HL-60 (cell line): ENCODE results near the gene BMP6.

Experiments used
- DNase-seq, 2 experiments: peaks; one replicate each; pipeline ENCODE4 v3.0.0-alpha.2; 2010 to 2020; ENCODE audit warnings: low read depth in 1 of 2, low spot score in 1 of 2
- H3K27ac ChIP-seq: fragments of 250-450 bp; sonication (Bioruptor Pico); replicated peaks from 2 replicates; pipeline ENCODE4 v1.5.1; 2020; ENCODE audit warnings: mild to moderate bottlenecking, moderate library complexity
- H3K27me3 ChIP-seq: fragments of 250-450 bp; sonication (Bioruptor Pico); 2 replicates; pipeline ENCODE4 v1.5.1; 2021; ENCODE audit warnings: mild to moderate bottlenecking, moderate library complexity; ENCODE audit not compliant: insufficient read depth, poor library complexity, severe bottlenecking
- H3K4me3 ChIP-seq: replicated peaks from 2 replicates; pipeline ENCODE4 v1.5.1; 2011; ENCODE audit warnings: mild to moderate bottlenecking, control low read depth, low read length; ENCODE audit not compliant: insufficient read depth
- GABPA ChIP-seq: IDR thresholded peaks from 2 replicates; pipeline ENCODE4 v1.6.1; 2012; ENCODE audit warnings: low read depth
- POLR2AphosphoS5 ChIP-seq: IDR thresholded peaks from 2 replicates; pipeline ENCODE4 v1.6.1; 2012; ENCODE audit warnings: low read depth
- SPI1 ChIP-seq: IDR thresholded peaks from 2 replicates; pipeline ENCODE4 v1.6.1; 2012; ENCODE audit warnings: low read depth, mild to moderate bottlenecking, borderline replicate concordance
- TF ChIP-seq, protein P1 (sequence below): IDR thresholded peaks from 2 replicates; pipeline ENCODE4 v1.6.1; 2012; ENCODE audit warnings: low read depth; ENCODE audit not compliant: insufficient replicate concordance
- TF ChIP-seq, protein P2 (sequence below): IDR thresholded peaks from one replicate; pipeline ENCODE4 v1.5.1; 2011; ENCODE audit warnings: low read length, control low read depth, inconsistent platforms; ENCODE audit not compliant: insufficient read depth

The BMP6 gene

DNA sequence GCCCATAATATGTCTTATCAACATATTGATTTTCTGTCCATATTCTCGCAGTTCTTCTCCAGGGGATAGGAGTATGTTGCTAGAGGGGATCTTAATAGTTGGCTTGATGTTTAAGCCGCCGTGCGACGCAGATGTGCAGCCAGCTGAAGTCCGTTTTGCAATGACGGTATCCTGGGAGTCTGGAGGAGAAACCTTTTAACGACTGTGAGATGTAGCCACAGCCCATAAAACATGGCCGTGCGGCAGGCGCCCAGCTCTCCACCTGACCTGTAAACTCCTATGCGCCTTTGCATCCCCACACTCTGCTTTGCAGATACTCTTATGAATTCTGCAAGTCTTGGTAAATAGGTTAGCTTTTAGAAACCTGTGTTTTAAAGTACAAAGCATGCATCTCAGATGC is 36.9 kb downstream of the BMP6 start:
- TF ChIP-seq POLR2AphosphoS5 (no peak), SPI1 (no peak)
- TF ChIP-seq, protein P1, sequence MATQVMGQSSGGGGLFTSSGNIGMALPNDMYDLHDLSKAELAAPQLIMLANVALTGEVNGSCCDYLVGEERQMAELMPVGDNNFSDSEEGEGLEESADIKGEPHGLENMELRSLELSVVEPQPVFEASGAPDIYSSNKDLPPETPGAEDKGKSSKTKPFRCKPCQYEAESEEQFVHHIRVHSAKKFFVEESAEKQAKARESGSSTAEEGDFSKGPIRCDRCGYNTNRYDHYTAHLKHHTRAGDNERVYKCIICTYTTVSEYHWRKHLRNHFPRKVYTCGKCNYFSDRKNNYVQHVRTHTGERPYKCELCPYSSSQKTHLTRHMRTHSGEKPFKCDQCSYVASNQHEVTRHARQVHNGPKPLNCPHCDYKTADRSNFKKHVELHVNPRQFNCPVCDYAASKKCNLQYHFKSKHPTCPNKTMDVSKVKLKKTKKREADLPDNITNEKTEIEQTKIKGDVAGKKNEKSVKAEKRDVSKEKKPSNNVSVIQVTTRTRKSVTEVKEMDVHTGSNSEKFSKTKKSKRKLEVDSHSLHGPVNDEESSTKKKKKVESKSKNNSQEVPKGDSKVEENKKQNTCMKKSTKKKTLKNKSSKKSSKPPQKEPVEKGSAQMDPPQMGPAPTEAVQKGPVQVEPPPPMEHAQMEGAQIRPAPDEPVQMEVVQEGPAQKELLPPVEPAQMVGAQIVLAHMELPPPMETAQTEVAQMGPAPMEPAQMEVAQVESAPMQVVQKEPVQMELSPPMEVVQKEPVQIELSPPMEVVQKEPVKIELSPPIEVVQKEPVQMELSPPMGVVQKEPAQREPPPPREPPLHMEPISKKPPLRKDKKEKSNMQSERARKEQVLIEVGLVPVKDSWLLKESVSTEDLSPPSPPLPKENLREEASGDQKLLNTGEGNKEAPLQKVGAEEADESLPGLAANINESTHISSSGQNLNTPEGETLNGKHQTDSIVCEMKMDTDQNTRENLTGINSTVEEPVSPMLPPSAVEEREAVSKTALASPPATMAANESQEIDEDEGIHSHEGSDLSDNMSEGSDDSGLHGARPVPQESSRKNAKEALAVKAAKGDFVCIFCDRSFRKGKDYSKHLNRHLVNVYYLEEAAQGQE, result no peak
- TF ChIP-seq, protein P2, sequence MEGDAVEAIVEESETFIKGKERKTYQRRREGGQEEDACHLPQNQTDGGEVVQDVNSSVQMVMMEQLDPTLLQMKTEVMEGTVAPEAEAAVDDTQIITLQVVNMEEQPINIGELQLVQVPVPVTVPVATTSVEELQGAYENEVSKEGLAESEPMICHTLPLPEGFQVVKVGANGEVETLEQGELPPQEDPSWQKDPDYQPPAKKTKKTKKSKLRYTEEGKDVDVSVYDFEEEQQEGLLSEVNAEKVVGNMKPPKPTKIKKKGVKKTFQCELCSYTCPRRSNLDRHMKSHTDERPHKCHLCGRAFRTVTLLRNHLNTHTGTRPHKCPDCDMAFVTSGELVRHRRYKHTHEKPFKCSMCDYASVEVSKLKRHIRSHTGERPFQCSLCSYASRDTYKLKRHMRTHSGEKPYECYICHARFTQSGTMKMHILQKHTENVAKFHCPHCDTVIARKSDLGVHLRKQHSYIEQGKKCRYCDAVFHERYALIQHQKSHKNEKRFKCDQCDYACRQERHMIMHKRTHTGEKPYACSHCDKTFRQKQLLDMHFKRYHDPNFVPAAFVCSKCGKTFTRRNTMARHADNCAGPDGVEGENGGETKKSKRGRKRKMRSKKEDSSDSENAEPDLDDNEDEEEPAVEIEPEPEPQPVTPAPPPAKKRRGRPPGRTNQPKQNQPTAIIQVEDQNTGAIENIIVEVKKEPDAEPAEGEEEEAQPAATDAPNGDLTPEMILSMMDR, result no peak
- DNase-seq, result no peak
- Histone ChIP-seq H3K4me3 (no peak overlapping the region), H3K27me3 (no peaks in the 10 kb centered on the region), H3K27ac (no peak overlapping the region)

DNA sequence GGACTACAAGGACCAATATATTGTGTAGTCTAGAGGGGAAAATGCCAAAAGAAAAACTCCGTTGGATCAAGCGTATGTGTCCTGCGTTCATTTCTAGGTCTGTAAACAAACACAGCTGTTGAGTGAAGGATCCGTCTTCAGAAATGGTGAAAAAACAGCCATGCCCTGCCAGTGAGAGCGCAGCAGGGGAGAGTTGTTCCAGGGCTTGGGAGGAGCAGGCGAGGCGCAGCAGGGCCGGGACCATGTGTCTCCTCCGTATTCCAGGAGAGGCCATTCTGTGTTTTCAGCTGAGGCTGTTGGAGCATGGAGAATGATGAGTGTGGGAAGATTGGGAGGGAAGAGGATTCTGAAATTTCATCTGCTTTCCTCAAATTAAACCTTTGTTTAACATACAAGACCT is 38.0 kb downstream of the BMP6 start:
- H3K27me3 ChIP-seq, result no peaks in the 10 kb centered on the region
- no peak for DNase-seq
- H3K4me3 ChIP-seq, result no peak overlapping the region
- no peak for TF ChIP-seq GABPA
- TF ChIP-seq POLR2AphosphoS5, result no peak
- TF ChIP-seq, protein P1, result no peak
- TF ChIP-seq, protein P2, result no peak
- no peak overlapping the region for H3K27ac ChIP-seq

DNA sequence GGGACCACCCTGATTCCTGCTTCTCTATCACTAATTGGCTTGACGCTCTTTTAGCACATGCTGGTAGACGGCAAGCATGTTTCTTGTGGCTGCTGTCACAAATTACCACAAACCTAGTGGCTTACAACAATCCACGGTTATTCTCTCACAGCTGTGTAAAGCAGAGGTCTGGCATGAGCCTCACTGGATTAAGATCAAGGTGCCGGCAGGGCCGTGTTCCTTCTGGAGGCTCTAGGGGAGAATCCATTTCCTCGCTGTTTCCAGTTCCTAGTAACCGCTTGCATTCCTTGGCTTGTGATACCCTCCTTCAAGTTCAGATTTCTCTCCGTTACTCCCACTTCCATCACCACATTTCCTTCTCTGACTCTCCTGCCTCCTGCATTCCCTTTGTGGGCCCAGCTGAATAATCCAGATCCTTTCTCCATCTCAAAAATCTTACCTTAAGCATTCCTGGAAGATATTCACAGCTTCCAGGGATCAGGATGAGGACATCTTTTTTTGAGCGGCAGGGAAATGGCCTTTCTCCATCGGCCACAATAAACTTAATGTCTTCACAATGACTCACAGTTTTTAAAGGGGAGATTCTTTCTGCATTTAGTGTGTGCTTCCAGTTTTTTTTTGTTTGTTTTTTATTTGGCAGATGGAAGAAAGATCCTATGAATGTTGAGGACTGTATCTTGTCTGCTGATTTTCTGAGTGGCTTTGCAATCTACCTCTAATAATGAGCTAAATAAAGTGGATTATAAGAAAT is 39.9 kb downstream of the BMP6 start:
- H3K27ac ChIP-seq, result no peak overlapping the region
- H3K4me3 ChIP-seq, result no peak overlapping the region
- peaks cover 3% of the 10 kb centered on the region for H3K27me3 ChIP-seq
- TF ChIP-seq, protein P1, result no peak
- no peak for TF ChIP-seq POLR2AphosphoS5
- TF ChIP-seq GABPA, result no peak
- no peak for TF ChIP-seq SPI1
- TF ChIP-seq, protein P2, result no peak
- no peak for DNase-seq
